Nephron progenitor cell (in vitro differentiated cells): Measurements from ENCODE around the gene TRIM37.
A peak's percentile ranks its signal among the peaks of the same experiment; 100 is the strongest.

Experiments used
- DNase-seq: peaks from one replicate; pipeline ENCODE4 v3.0.0; 2021
- H3K27ac Mint-ChIP-seq: 2 replicates; pipeline ENCODE4 v1.8.0; 2021; ENCODE audit warnings: mild to moderate bottlenecking, moderate library complexity, mixed read lengths
- H3K27me3 Mint-ChIP-seq: 2 replicates; pipeline ENCODE4 v1.8.0; 2021; ENCODE audit warnings: mild to moderate bottlenecking, low read depth, mixed read lengths; ENCODE audit not compliant: poor library complexity
- H3K36me3 Mint-ChIP-seq: 2 replicates; pipeline ENCODE4 v1.8.0; 2021; ENCODE audit warnings: low read depth, mixed read lengths
- H3K4me1 Mint-ChIP-seq: 2 replicates; pipeline ENCODE4 v1.8.0; 2021; ENCODE audit warnings: mixed read lengths
- H3K4me3 Mint-ChIP-seq: 2 replicates; pipeline ENCODE4 v1.8.0; 2021; ENCODE audit warnings: mild to moderate bottlenecking, moderate library complexity, mixed read lengths
- H3K9me3 Mint-ChIP-seq: 2 replicates; pipeline ENCODE4 v1.8.0; 2021; ENCODE audit warnings: mild to moderate bottlenecking, moderate library complexity, mixed read lengths
- CTCF ChIP-seq: fragments of 200-600 bp; sonication (generic); IDR thresholded peaks from 2 replicates; pipeline ENCODE4 v1.5.0; 2021; ENCODE audit warnings: antibody characterized with exemption

TRIM37 gene, protein sequence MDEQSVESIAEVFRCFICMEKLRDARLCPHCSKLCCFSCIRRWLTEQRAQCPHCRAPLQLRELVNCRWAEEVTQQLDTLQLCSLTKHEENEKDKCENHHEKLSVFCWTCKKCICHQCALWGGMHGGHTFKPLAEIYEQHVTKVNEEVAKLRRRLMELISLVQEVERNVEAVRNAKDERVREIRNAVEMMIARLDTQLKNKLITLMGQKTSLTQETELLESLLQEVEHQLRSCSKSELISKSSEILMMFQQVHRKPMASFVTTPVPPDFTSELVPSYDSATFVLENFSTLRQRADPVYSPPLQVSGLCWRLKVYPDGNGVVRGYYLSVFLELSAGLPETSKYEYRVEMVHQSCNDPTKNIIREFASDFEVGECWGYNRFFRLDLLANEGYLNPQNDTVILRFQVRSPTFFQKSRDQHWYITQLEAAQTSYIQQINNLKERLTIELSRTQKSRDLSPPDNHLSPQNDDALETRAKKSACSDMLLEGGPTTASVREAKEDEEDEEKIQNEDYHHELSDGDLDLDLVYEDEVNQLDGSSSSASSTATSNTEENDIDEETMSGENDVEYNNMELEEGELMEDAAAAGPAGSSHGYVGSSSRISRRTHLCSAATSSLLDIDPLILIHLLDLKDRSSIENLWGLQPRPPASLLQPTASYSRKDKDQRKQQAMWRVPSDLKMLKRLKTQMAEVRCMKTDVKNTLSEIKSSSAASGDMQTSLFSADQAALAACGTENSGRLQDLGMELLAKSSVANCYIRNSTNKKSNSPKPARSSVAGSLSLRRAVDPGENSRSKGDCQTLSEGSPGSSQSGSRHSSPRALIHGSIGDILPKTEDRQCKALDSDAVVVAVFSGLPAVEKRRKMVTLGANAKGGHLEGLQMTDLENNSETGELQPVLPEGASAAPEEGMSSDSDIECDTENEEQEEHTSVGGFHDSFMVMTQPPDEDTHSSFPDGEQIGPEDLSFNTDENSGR

DNA sequence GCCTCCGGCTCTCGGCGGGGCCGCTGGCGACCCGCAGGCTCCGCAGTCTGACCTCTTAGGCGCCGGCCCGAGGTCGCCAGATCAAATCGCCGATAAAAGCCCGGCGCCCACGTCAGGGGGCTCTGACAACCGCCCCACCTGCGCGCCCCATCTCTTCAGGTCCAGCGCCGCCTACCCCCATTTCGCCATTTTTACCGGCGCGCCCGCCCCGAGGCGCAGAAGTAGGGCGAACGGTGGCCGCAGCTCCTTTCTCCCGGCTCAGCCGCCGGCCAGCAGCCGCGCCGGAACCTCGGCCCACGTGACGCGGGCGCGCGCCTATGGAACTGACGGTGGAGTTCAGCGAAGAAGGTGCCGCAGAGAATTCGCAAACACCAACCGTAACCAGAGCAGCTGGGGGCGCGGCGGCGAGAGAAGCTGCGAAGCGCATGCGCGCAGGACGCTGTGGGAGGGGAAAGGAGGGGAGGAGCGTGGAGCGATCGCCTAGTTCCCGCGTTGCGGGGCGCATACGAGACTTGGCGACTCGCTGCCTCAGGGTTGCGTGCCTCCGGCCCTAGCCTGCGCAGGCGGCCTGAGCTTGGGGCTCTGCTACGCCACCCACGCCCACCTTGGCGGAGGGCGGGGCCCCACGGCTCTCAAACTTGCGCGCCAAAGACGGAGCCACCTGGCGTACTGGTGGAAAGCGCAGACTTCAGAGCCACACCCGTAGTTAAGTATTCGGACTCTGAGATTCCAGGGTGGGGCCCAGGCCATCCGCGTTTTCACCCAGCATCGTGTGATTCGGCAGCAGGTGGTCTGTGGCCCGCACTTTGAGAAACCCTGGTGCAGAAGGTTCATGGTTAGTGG, at the start of gene TRIM37:
Gene TRIM37, minus strand, starts transcription at position 418 of the 843 bp plus-strand sequence. CDS start 419 bp downstream, outside the sequence.
- H3K4me1 Mint-ChIP-seq, result peaks cover 25% of the 10 kb centered on the region
- H3K27me3 Mint-ChIP-seq, result no peaks in the 10 kb centered on the region
- H3K27ac Mint-ChIP-seq, result peak within 1 kb of the TSS; percentile 95
- no peak for TF ChIP-seq CTCF
- peaks cover 34% of the 10 kb centered on the region for H3K36me3 Mint-ChIP-seq
- H3K4me3 Mint-ChIP-seq, result peak within 1 kb of the TSS; percentile 93
- no peaks in the 10 kb centered on the region for H3K9me3 Mint-ChIP-seq
- peak; percentile 99 for DNase-seq

GRCh38 chr17:59155439-59156177, 48.9 kb upstream of the TRIM37 start, which contains the start of gene PRR11:
PRR11 (plus strand) TSS chr17:59155746; CDS start chr17:59169753, 14,007 bp downstream.
- peaks cover 52% of the 10 kb centered on the region for H3K4me1 Mint-ChIP-seq

DNA sequence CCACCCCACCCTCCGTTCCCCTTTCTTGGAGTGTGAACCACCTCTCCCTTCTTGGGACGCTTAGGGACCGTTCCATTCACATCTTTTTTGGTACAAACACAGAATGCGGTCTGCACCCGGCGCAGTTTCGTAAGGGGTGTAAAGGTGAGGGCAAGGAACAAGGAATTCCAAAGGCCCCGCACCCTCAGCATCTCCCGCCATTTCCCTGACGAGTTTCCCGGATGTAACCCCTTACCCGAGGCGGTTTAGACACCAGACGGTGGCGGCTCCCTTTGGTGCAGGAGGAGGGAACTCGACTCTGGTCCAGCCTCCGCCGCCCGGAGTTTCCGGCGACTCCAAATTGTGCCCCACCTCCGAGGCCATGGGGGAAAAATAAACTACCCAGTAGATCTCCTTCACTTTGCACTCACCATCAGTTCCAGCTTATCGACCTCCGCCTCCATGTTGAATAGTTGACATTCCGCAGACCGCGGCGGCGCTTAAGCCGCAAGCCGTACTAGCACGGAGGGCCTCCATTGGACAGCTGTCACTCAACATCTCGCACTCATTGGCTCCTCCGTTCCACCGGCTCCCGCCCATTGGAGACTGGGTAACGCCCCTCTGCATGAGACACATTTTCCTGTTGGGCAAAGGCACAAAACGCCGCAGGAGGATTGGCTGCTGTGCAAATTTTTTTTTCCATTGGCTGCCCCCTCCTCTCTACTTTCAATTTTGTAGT, 48.2 kb upstream of the TRIM37 start, which contains the start of gene SKA2:
Gene SKA2, minus strand, starts transcription at position 466 of the 718 bp plus-strand sequence. Its CDS starts 23 bp downstream, at position 443.
- Mint-ChIP-seq H3K4me1 (peaks cover 52% of the 10 kb centered on the region), H3K27ac (no peak within 1 kb of the TSS), H3K9me3 (no peaks in the 10 kb centered on the region), H3K36me3 (peaks cover 24% of the 10 kb centered on the region), H3K27me3 (peaks cover 2% of the 10 kb centered on the region), H3K4me3 (no peak within 1 kb of the TSS)
- TF ChIP-seq CTCF, result no peak
- DNase-seq, result peak; percentile 94

More at GRCh38 chr17:59155439-59156177, 48.9 kb upstream of the TRIM37 start, which contains the start of gene PRR11:
- peaks cover 20% of the 10 kb centered on the region for H3K36me3 Mint-ChIP-seq
- no peak within 1 kb of the TSS for H3K4me3 Mint-ChIP-seq
- TF ChIP-seq CTCF, result no peak
- peak; percentile 89 for DNase-seq
- H3K27me3 Mint-ChIP-seq, result peaks cover 2% of the 10 kb centered on the region
- H3K9me3 Mint-ChIP-seq, result no peaks in the 10 kb centered on the region
- H3K27ac Mint-ChIP-seq, result no peak within 1 kb of the TSS

DNA sequence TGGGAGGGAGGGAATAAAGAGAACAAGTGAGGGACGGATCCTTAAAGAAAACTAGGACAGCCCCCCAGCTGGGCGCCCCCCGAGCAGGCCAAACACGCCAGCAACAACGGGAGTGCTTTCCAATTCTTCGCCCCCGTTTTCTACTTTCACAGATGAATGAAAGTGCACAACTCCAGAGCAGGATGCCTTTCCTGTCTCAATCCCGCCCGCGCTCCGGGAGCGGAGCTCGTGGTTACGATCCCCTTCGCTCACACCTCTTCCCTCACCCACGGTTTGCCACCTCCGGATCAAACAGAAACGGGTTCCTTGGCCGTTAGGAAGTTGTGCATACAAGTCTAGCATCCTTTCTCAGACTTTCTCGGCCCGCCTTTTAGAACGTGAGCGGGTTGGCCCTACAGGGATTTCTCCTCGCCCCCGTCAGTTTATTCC, 47.6 kb upstream of the TRIM37 start:
- Mint-ChIP-seq H3K9me3 (no peaks in the 10 kb centered on the region), H3K27ac (no peak overlapping the region), H3K4me1 (peaks cover 51% of the 10 kb centered on the region), H3K27me3 (peaks cover 2% of the 10 kb centered on the region), H3K36me3 (peaks cover 30% of the 10 kb centered on the region), H3K4me3 (no peak overlapping the region)
- no peak for TF ChIP-seq CTCF
- DNase-seq, result peak; percentile 52
